Measurements from ENCODE around the gene CRYGD.

CRYGD gene

DNA sequence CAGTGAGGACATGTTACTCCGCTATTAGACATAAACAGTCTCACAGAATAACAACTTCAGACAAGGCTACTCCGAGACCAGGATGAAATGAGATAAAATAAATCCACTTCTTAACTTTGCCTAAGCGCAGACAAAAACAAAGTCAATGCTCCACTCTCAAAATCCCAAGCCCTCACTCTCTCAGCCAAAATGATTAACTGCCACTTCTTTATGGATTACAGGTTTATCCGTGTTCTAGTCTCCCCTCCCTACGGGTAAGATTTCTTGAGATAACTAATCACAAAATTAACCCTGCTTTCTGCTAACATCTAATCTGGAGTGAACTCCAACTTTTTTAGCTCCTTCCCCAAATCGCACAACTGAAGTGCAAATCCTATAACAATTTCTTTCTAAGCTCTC, 6.4 kb upstream of the CRYGD start:
- TF ChIP-seq GLIS3 (CRISPR knock-in tag; IDR thresholded peaks at IDR 0.05) (no peak), ZC3H10 (CRISPR knock-in tag; IDR thresholded peaks at IDR 0.05) (no peak), TCF4 (CRISPR knock-in tag; IDR thresholded peaks at IDR 0.05; ENCODE audit: borderline replicate concordance) (no peak), OSR1 (CRISPR knock-in tag; IDR thresholded peaks at IDR 0.05) (no peak), PATZ1 (CRISPR knock-in tag; IDR thresholded peaks at IDR 0.05; ENCODE audit: borderline replicate concordance) (no peak), CSDC2 (CRISPR knock-in tag; IDR thresholded peaks at IDR 0.05) (no peak), BACH2 (CRISPR knock-in tag; IDR thresholded peaks at IDR 0.05; ENCODE audit: borderline replicate concordance) (no peak), ARNTL (CRISPR knock-in tag; IDR thresholded peaks at IDR 0.05; ENCODE audit: borderline replicate concordance, low read depth) (no peak), ZNF70 (CRISPR knock-in tag; IDR thresholded peaks at IDR 0.05) (no peak), TSHZ2 (CRISPR knock-in tag; IDR thresholded peaks at IDR 0.05) (no peak), ZNF565 (CRISPR knock-in tag; conservative IDR thresholded peaks at IDR 0.05; ENCODE audit: low read depth) (no peak), PPARA (CRISPR knock-in tag; IDR thresholded peaks at IDR 0.05; ENCODE audit: borderline replicate concordance) (no peak), ZNF8 (CRISPR knock-in tag; IDR thresholded peaks at IDR 0.05) (no peak), CSRNP3 (CRISPR knock-in tag; IDR thresholded peaks at IDR 0.05) (no peak), ISL1 (CRISPR knock-in tag; IDR thresholded peaks at IDR 0.05) (no peak), SNAI2 (CRISPR knock-in tag; IDR thresholded peaks at IDR 0.05) (no peak), ESRRG (CRISPR knock-in tag; IDR thresholded peaks at IDR 0.05) (no peak), ZFP30 (CRISPR knock-in tag; IDR thresholded peaks at IDR 0.05) (no peak), ZFP3 (CRISPR knock-in tag; IDR thresholded peaks at IDR 0.05) (no peak)
- TF ChIP-seq, protein P1, sequence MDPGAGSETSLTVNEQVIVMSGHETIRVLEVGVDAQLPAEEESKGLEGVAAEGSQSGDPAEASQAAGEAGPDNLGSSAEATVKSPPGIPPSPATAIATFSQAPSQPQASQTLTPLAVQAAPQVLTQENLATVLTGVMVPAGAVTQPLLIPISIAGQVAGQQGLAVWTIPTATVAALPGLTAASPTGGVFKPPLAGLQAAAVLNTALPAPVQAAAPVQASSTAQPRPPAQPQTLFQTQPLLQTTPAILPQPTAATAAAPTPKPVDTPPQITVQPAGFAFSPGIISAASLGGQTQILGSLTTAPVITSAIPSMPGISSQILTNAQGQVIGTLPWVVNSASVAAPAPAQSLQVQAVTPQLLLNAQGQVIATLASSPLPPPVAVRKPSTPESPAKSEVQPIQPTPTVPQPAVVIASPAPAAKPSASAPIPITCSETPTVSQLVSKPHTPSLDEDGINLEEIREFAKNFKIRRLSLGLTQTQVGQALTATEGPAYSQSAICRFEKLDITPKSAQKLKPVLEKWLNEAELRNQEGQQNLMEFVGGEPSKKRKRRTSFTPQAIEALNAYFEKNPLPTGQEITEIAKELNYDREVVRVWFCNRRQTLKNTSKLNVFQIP (CRISPR knock-in tag; IDR thresholded peaks at IDR 0.05; ENCODE audit: borderline replicate concordance, low read depth) = no peak
- ATAC-seq = no peak

GRCh38 chr2:208129744-208130711, 5.7 kb upstream of the CRYGD start, which contains the start of gene CRYGC:
Gene CRYGC, minus strand, starts transcription at chr2:208129828. Its CDS starts 36 bp downstream, at chr2:208129792.
- peak; percentile 85 for ATAC-seq
- TF ChIP-seq GLIS3 (CRISPR knock-in tag; IDR thresholded peaks at IDR 0.05) (no peak), TSHZ2 (CRISPR knock-in tag; IDR thresholded peaks at IDR 0.05) (no peak), PATZ1 (CRISPR knock-in tag; IDR thresholded peaks at IDR 0.05; ENCODE audit: borderline replicate concordance) (0 out of 2 replicates have a peak, but pooled peaks have one; percentile 53), TCF4 (CRISPR knock-in tag; IDR thresholded peaks at IDR 0.05; ENCODE audit: borderline replicate concordance) (peak; percentile 28; the same call in 1 of the 2 replicates), ZC3H10 (CRISPR knock-in tag; IDR thresholded peaks at IDR 0.05) (peak; percentile 68), ARNTL (CRISPR knock-in tag; IDR thresholded peaks at IDR 0.05; ENCODE audit: borderline replicate concordance, low read depth) (no peak), ZNF8 (CRISPR knock-in tag; IDR thresholded peaks at IDR 0.05) (0 out of 2 replicates have a peak, but pooled peaks have one; percentile 11), ISL1 (CRISPR knock-in tag; IDR thresholded peaks at IDR 0.05) (peak; percentile 84), ZNF70 (CRISPR knock-in tag; IDR thresholded peaks at IDR 0.05) (0 out of 2 replicates have a peak, but pooled peaks have one; percentile 27), SNAI2 (CRISPR knock-in tag; IDR thresholded peaks at IDR 0.05) (peak; percentile 81; the same call in 1 of the 2 replicates), CSDC2 (CRISPR knock-in tag; IDR thresholded peaks at IDR 0.05) (no peak), ESRRG (CRISPR knock-in tag; IDR thresholded peaks at IDR 0.05) (0 out of 2 replicates have a peak, but pooled peaks have one; percentile 35), ZFP3 (CRISPR knock-in tag; IDR thresholded peaks at IDR 0.05) (0 out of 2 replicates have a peak, but pooled peaks have one; percentile 12)
- TF ChIP-seq, protein P2, sequence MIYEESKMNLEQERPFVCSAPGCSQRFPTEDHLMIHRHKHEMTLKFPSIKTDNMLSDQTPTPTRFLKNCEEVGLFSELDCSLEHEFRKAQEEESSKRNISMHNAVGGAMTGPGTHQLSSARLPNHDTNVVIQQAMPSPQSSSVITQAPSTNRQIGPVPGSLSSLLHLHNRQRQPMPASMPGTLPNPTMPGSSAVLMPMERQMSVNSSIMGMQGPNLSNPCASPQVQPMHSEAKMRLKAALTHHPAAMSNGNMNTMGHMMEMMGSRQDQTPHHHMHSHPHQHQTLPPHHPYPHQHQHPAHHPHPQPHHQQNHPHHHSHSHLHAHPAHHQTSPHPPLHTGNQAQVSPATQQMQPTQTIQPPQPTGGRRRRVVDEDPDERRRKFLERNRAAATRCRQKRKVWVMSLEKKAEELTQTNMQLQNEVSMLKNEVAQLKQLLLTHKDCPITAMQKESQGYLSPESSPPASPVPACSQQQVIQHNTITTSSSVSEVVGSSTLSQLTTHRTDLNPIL (CRISPR knock-in tag; IDR thresholded peaks at IDR 0.05; ENCODE audit: low read depth) = no peak

All from SK-N-SH treated with all-trans-retinoic acid at 6 μM for 48 hours (cell line).